OCI-LY3 (cell line): ENCODE results near the gene CAST.

Experiments
- EZH2phosphoT487 ChIP-seq: fragments of 200-600 bp; shearing (Covaris generic); IDR thresholded peaks from 2 replicates; pipeline ENCODE4 v1.6.1; 2018; ENCODE audit warnings: antibody characterized with exemption, mixed run types, low read depth
- TF ChIP-seq, protein P1 (sequence below): fragments of 200-600, 300-600 bp; sonication (generic); IDR thresholded peaks from 2 replicates; pipeline ENCODE4 v1.5.1; 2014; ENCODE audit warnings: antibody characterized with exemption, low read length, low read depth

DNA sequence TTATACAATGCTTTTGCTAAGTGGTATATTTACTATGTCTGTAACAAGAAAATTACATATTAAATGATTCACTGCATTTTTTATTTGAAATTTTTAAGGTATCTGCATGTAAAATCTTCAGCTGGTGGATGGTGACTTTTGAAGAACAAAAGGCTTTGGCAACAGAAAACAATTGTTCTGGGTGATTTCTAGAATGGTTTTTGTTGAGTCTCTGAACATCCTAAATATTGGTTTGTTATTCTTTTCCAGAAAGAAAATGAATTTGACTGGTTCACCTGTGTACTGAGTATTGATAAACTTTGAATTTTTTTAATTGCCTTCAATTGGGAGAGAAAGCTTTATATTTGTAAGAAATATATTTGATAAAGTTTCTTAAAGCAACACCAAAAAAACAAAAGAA, 110.4 kb downstream of the CAST start:
- no peak for TF ChIP-seq EZH2phosphoT487
- TF ChIP-seq, protein P1, sequence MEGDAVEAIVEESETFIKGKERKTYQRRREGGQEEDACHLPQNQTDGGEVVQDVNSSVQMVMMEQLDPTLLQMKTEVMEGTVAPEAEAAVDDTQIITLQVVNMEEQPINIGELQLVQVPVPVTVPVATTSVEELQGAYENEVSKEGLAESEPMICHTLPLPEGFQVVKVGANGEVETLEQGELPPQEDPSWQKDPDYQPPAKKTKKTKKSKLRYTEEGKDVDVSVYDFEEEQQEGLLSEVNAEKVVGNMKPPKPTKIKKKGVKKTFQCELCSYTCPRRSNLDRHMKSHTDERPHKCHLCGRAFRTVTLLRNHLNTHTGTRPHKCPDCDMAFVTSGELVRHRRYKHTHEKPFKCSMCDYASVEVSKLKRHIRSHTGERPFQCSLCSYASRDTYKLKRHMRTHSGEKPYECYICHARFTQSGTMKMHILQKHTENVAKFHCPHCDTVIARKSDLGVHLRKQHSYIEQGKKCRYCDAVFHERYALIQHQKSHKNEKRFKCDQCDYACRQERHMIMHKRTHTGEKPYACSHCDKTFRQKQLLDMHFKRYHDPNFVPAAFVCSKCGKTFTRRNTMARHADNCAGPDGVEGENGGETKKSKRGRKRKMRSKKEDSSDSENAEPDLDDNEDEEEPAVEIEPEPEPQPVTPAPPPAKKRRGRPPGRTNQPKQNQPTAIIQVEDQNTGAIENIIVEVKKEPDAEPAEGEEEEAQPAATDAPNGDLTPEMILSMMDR: no peak
